Fibroblast of skin of scalp (primary cell): Measurements from ENCODE around the gene CFAP298.
"Not testable (repeated sequence)": the region's sequence is repeated elsewhere in the genome, so short reads cannot be mapped to it uniquely, and the experiment has no call there.

Source experiments
- DNase-seq: peaks from one replicate; pipeline ENCODE4 v3.0.0-alpha.2; 2013

The CFAP298 gene

GRCh38 chr21:32565856-32566465 is 46.2 kb downstream of the CFAP298 start:
- DNase-seq = peak; percentile 37

- no peak for DNase-seq
These were observed 49.3 kb downstream of the CFAP298 start for GRCh38 chr21:32562915-32563314.

DNA sequence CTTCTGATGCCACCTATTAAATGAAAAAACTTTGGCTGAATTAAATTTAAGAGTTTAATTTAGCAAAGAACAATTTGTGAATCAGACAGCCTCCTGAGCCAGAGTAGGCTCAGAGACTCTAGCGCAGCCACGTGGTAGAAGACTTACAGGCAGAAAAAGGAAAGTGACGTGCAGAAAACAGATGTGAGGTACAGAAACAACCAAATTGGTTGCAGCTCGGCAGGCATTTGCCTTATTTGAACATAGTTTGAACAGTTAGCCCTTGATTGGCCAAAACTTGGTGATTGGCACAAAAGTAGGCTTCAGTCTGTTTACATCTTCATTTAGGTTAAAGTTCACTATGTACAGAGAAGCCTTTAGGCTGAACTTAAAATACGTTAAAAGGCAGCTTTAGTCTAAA is 49.8 kb downstream of the CFAP298 start:
- peak; percentile 75 for DNase-seq

GRCh38 chr21:32561476-32561875 is 50.7 kb downstream of the CFAP298 start:
- not testable (repeated sequence) for DNase-seq

DNA sequence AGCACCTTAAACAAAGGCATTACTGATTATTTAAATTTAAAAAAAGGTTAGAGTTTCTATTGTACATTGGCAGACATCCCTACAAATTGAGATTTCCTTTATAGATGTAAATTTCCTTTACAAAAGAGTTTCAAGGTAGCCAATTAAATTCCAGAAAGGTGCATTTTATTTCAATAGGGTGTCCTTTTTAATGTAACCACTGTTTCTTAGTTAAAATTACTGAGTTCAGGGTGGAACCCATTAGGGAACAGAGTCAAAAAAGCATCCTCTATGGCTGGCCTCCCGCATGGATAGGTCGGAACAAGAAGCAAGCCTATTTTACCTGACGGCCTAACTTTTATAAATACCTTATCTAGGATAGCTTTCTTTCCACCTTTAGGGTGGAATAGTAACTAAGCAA is 51.3 kb downstream of the CFAP298 start:
- no peak for DNase-seq

- no peak for DNase-seq
These were observed 53.1 kb downstream of the CFAP298 start for GRCh38 chr21:32559006-32559610.

- no peak for DNase-seq
These were observed 54.1 kb downstream of the CFAP298 start for GRCh38 chr21:32558106-32558505.

DNA sequence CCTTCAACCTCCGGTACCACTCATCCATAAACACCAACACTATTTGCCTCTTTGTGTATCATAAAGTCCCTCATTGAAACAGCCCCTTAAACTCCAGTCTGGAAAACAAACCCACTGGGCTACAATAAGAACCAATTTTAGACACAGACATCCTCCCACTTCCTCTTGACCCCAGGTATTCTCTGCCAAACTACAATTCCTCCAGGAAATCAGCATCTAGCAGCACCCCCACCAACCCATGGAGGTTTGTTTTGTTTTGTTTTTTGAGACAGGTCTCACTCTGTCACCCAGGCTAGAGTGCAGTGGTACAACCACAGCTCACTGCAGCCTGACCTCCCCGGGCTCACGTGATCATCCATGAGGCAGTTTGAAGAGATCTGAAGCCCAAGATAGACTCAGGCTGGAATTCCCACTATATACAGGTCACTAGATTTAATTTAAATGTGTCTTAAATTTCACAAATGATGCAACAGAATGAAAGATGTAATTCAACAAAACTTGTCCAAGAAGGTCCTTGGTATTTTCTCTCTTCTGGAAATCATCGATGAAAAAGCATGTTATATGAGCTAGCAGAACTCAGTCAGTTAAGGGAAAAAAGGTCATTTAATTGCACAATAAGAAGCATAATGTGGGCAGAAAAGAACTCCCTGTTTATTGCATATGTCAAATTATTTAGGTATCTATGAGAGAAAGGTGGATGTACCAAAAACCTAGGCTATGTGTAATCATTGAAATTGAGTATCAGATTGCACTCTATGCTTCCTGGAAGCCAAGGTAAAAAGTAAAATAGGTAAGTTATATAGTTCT is 57.1 kb downstream of the CFAP298 start:
- peak; percentile 17 for DNase-seq

- DNase-seq = no peak
These were observed 62.3 kb downstream of the CFAP298 start for GRCh38 chr21:32549886-32550285.

DNA sequence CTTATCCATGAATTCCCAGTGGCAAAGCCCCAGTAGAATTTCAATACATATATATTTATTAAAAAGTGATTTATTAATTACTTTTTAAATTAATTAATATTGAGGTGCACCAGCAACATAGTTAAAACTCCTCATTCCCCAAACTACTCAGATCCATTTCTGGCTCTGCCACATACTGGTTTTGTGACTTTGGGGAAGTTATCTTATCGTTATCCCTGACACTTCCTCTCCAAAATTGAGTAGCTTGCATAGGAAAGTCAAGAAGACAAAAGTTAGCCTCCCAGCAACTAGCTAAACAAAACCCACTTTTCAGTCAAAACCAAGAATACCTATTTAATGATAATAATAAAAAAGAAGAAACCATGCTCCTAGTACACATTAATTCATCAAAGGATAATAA is 62.7 kb downstream of the CFAP298 start:
- no peak for DNase-seq
